HK-2 (cell line): ENCODE data around the gene SDK2.

Source experiments
- DNase-seq: peaks from one replicate; pipeline ENCODE4 v3.0.0-alpha.2; 2018; ENCODE audit not compliant: unreplicated experiment

SDK2 gene

GRCh38 chr17:73307130-73307529 lies 337.1 kb downstream of the SDK2 start:
- DNase-seq, result no peak

DNA sequence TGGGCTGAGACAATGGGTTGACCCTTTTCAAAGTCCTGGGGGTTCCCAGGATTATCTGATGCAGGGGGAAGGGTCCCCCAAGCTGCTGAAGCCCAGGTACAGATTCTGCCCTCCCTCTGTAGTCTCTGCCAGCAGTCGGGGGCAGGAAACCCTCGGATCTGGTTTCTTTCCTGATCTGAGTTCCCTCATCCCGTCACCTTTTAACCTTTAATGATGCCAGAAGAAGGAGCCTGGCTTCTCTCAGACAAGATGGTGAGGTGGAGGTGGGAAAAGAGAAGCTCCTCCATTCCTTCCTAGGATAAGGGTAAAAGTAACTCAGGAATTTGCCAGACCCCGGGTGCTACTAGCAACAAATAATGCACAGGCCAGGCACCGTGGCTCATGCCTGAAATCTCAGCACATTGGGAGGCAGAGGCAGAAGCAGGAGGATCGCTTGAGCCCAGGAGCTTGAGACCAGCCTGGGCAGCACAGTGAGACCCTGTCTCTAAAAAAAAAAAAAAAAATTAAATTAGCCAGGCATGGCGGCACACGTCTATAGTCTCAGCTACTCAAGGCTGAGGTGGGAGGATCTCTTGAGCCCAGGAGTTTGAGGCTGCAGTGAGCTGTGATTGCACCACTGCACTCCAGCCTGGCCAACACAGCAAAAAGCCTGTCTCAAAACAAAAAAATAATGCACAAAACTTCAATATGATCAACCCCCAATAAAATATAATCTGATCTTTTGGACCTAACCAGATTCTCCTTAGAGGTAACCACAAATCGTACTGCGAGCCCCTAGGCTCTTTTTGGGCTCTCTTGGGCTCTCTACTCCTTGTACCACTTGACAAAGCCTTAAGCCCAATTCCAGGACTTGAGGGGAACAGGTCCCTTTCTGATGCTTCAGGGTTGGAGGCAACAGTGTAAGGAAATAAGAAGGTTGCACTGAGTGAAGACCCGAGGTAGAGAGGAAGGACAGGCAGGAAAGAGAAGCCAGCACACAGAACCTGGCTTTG lies 338.1 kb downstream of the SDK2 start:
- DNase-seq, result no peak

DNA sequence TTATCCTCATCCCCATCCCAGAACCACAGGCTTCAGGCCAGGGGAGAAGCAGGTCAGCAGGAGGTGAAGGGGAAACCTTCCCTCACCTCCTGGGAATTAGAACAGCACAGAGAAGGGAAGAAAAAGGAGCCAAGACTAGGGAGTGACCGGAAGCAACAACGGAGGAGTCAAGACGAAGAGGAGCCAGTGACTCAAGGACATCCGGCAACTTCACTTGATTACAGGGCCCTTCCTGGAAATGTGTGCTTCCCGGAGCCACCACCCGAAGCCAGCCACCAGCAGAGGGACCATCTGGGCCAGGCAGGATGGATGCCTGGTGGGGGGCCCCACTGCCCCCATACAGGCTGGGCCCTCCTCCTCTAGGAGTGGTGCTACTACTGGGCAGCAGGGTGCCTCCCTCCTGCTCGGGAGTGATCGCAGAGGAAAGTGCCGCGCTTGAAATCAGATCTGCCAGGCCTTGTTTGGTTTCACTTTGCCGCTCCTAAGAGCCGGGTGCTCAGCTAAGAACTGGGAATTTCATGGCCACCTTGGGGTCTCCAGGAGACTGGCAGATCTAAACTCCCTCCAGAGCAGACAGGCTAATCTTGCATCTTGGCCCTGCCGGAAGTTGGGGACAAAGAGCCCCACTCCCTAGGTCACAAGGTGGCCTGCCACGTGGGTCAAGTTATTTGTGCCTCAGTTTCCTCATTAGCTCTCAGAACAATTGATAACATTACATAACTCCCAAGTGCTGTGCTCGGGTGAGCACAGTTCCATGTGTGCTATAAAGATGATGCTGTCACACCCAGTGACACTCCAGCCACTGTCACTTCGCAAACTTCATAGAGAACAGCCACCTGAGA lies 339.1 kb downstream of the SDK2 start:
- DNase-seq, result peak; percentile 79

DNA sequence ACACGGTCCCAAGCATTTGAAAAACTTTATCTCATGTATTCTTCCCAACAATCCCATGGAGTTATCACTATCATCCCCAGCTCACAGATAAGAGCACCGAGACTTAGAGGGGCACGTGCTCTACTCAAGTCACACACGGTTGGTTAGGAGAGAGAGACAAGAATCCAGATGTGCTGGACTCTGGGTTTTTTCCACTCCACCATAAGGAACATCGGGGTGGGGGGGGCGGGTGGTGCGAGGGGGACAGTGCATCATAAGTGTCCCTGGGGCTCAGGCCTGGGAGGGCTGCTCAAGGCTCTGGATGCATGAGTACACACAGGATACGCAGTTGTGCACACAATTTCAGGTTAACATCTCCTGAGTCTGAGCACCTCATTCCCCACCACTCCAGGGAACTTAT lies 339.8 kb downstream of the SDK2 start:
- no peak for DNase-seq

GRCh38 chr17:73302189-73302588 lies 342.1 kb downstream of the SDK2 start:
- DNase-seq, result no peak

DNA sequence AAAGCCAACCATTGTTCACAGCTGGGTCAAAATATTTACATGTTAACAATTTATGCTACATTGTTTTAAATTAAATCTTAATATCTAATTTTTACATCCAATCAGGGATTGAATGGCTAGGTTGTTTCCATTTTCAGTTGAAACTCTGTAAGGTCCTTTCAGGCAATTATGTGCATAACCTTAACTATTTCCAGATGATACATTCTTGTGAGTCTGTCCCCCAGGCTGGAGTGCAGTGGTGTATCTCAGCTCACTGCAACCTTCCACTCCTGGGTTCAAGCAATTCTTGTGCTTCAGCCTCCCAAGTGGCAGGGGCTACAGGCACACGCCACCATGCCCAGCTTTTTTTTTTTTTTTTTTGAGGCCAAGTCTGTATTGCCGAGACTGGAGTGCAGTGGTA lies 342.9 kb downstream of the SDK2 start:
- DNase-seq, result no peak

DNA sequence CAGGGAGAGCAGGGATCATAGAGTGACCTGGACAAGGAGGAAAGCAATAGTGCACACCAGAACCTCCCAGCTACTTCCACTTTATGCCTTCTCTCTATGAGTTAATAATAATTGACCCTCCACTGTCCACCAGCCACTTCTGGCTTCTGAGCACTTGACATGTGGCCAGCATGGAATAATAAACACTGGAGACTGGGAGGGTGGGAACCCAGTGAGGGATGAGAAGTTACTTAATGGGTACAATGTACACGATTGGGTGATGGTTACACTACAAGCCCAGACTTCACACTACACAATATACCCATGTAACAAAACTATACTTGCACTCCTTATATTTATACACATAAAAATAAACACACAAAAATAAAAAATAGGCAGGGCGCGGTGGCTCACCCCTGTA lies 343.9 kb downstream of the SDK2 start:
- DNase-seq, result no peak

- no peak for DNase-seq
Measured at GRCh38 chr17:73297934-73298861, 346.0 kb downstream of the SDK2 start.

DNA sequence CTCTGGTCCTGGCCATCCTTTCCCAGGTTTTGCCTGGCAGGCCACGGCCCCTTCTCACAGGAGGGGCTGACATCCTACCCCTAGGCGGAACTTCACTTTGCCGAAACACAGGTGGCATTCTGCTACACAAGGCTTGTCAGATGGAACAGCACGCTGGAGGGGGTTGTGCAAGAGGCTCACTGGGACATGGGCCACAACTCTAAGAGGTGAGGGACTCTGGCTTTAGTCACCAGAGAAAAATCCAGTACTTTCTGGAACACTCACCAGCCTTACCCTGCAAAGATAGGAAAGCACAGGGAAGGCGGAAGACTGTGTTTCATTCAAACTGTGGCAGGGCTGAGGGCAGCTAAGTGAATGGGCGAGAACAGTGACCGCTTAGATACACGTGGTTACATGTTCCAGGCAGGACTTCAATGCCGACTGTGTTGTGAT lies 350.7 kb downstream of the SDK2 start:
- DNase-seq, result peak; percentile 59

DNA sequence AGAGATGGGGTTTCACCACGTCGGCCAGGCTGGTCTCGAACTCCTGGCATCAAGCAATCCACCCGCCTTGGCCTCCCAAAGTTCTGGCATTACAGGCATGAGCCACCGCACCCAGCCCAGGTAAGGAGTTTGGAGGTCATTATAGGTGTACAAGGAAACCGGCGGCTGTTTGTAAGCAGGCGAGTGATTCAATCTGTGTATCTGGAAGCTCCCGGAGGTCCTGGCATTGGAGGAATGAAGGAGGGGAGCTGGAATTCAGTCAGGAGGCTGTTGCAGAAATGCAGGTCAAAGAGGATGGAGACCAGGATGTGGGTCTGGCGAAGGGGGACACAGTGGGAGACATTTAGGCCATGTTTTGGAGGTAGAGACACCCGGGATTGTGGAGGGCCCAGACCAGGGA lies 351.2 kb downstream of the SDK2 start:
- DNase-seq, result no peak

DNA sequence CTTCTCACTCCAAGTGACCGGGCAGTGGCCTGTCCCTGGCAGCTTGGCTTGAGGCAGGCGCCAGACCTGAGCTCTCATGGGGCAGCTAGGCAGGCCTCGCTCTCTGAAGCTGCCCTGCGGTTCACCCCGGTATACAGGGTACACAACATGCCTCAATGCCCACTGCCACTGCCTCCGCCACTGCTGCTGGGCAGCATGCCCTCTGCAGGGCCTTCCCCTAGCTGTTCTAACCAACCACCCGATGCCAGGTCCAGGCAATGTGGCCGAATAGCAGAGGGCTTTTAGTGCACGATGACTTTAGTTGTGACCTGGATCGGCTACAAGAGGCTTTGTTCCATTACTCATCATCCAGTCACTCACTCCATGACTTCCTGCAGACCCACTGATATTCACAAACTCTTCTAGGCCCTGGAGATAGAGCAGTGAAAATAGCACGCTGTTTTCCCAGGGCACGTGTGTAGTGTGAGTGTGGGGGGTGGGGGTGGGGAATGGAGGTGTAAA lies 352.2 kb downstream of the SDK2 start:
- DNase-seq, result peak; percentile 79

GRCh38 chr17:73291260-73291801 lies 352.9 kb downstream of the SDK2 start:
- DNase-seq, result peak; percentile 88

DNA sequence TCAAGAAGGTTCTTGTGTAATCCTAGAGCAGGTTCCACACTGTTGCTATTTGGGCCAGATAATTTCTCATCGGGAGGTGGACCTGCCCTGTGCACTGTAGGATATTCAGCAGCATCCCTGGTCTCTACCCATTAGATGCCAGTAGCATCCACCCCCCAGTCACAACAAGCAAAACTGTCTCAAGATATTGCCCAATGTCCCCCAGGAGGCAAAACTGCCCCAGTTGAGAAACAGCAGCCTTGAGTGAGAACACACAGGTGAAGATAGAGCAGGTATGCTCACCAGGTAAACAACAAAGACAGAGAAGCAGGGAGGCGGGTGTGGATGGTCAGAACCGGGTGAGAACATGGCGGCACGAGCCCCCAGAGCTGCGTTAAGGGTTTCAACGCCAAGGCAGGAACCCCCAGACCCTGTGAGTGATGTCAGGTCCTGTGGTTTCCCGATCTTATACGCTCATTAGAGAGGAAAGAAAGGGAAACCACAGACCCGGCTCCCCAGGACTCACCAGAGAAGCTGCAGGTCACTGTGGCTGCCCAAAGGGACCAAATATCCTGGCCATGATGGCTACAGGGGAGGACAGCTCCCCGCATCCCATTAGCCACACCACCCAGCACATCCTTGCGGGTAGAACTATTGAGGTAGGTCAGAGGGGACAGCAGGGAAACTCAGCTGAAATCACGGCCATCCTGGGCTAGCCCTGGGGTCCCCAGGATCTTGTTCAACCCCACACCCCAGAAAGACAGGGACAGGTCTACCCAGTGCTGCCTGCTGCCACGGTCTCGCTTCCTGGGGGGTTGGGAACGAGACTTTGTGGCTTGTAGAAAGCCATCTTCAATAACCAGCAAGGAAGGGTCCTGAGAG lies 353.6 kb downstream of the SDK2 start:
- no peak for DNase-seq

DNA sequence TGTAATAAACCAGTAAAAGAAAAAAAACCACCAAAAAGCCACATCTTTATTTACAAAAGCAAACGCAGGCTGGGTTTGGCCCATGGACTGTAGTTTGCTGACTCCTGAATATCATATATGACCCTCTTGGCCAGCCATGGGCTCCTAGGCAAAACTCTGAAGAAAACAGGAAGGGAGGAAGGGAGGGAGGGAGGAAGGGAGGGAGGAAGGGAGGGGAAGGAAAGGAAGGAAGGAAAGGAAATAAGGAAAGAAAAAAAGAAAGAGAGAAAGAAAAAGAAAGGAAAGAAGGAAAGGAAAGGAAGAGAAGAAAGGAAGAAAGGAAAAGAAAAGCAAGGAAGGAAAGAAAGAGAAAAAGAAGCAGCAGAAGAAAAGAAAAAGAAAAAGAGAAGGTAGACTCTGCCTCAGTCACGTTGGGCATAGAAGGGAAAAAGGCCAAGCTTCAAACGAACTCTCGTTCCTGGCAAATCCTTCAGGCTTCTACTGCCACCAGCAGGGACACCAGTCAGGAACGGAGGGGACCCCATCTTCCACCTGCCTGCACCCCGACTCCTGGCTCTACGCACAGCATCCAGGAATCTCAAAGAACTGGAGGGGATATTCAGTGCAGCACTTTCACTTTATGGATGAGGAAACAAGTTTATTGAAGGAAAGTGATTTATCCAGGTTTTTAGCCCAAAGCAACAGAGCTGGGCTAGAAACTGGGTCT lies 354.5 kb downstream of the SDK2 start:
- DNase-seq, result no peak

GRCh38 chr17:73288534-73289302 lies 355.5 kb downstream of the SDK2 start:
- DNase-seq, result no peak

DNA sequence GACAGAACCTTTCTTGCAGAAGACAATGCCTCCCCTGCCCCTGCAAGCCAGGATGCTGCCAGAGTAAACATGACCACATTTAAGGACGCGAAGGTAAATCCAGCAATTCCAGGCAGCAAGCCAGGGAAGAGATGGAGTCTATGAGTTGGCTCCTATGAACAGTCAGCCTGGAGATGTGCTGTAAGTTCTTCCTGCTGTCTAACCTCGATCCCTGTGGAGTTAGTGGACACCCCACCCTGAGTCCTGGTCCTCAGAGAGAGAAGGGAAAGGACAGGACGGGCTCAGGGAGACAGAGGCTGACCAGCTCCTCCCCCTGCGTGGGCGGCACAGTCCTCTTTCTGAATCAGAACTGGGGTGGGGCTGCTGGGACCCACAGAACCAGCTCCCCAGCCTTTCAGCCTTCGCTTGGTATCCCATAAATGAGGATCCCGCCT lies 357.4 kb downstream of the SDK2 start:
- DNase-seq, result no peak

DNA sequence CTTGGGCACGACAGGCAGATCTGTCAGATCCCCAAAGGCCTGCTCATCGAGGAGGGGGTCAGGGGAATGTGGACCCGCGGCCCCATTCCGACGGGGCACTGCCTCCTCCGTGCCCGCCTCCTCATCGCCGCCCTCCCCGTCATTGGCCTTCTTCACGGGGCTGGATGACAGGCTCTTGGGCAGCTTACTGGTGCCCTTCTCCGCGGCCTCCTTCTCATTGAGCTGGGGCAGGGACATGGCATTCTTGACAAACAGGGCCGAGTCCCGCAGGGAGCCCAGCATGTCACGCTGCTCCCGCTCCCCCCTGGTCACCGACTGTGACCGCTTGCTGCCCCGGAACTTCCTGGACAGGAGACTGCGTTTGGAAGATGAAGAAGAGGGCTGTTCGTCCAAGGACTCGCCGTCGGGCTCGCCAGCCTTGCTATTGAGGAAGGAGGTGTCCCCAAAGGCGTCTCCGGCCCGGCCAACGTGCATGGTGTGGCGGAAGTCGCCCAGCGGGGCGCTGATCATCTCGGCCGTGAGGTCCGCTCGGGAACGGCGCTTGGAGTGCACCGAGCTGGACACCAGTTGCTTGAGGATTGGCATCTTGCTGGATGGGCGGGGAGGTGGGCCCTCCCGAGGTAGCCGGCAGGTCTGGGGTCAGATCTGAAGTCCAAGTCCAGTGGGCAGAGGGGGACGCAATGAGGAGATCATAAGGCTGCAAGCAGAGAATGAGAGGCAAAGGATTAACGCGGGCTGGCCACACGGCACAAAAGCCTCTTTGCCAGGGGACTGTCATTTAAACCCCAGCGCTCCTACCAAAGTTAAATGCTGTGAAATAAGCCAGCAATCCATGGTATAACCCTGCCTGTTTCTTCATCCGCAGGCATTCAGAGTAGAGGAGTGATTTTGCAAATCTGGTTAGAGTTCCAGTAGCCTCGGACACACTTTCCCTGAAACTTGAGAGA lies 358.1 kb downstream of the SDK2 start:
- no peak for DNase-seq

DNA sequence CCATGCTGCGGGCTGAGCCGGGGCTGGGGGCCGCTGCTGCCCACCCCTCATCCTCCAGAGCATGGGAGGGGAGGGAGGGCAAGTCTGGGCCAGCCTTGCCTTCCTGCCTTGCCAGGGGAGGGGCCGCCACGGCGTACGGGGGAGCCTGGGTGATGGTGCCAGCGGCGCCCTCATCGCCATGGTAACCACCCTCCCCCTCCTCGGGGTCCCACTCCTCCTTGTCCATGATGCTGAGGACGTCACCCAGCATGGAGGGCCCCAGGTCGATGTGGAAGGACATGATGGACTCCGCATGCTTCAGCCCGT lies 358.7 kb downstream of the SDK2 start:
- DNase-seq, result no peak
